B cell (primary cell): ENCODE measurements around the gene ZNF846.

Source experiments
- CTCF ChIP-seq: fragments of 200-600 bp; IDR thresholded peaks from one replicate; pipeline ENCODE4 v1.8.0; 2022; ENCODE audit warnings: antibody characterized with exemption, mild to moderate bottlenecking
- EZH2 ChIP-seq: IDR thresholded peaks from 2 replicates; pipeline ENCODE4 v1.6.1; 2012; ENCODE audit warnings: borderline replicate concordance, low read depth, mild to moderate bottlenecking, moderate library complexity, low read length; ENCODE audit not compliant: insufficient read depth, poor library complexity, severe bottlenecking

- no peak for TF ChIP-seq CTCF
- no peak for TF ChIP-seq EZH2
Measured at GRCh38 chr19:9786342-9786741, 17.8 kb upstream of the ZNF846 start.
